K562 (cell line): ENCODE data around the gene UBE2B. TPM values are rescaled to one million over a fixed set of nuclear protein-coding genes. Genes with fewer than 3 reads are reported as not detected.

ENCODE experiments used
- CBFA2T2 ChIP-seq: fragments of 450-650 bp; conservative IDR thresholded peaks from 2 replicates; pipeline ENCODE4 v1.6.1; 2017; ENCODE audit warnings: mild to moderate bottlenecking
- DMBX1 ChIP-seq: fragments of 250-450 bp; sonication (Bioruptor Pico); IDR thresholded peaks from 2 replicates; pipeline ENCODE4 v1.8.0; 2022; ENCODE audit warnings: inconsistent platforms, mild to moderate bottlenecking, moderate library complexity, borderline replicate concordance
- EP300 ChIP-seq: IDR thresholded peaks from 2 replicates; pipeline ENCODE4 v1.6.1; 2012; ENCODE audit warnings: low read length, improper control_type of control experiment
- FIP1L1 ChIP-seq: fragments of 200-400 bp; formaldehyde crosslinking; IDR thresholded peaks from 2 replicates; pipeline ENCODE4 v1.6.1; 2018; ENCODE audit warnings: mild to moderate bottlenecking, low read depth, low read length; ENCODE audit not compliant: poor library complexity, severe bottlenecking
- FUS ChIP-seq: fragments of 200-400 bp; formaldehyde crosslinking; optimal IDR thresholded peaks from 2 replicates; pipeline ENCODE3; 2017; ENCODE audit warnings: low read depth, low read length
- GTF2F1 ChIP-seq: IDR thresholded peaks from 2 replicates; pipeline ENCODE4 v1.6.1; 2011; ENCODE audit warnings: low read depth, low read length, improper control_type of control experiment
- HDAC2 ChIP-seq: fragments of 450-650 bp; IDR thresholded peaks from 2 replicates; pipeline ENCODE4 v1.6.1; 2016; ENCODE audit warnings: mild to moderate bottlenecking
- KDM1A ChIP-seq, 2 experiments: fragments of 450-650 bp; IDR thresholded peaks; 2 replicates each; pipeline ENCODE4 v1.6.1; 2016; ENCODE audit warnings: mild to moderate bottlenecking in 2 of 2
- L3MBTL2 ChIP-seq: fragments of 450-650 bp; IDR thresholded peaks from 2 replicates; pipeline ENCODE4 v1.6.1; 2016; ENCODE audit warnings: mild to moderate bottlenecking, moderate library complexity
- MBD2 ChIP-seq: sonication (generic); IDR thresholded peaks from 2 replicates; pipeline ENCODE4 v1.6.1; 2016; ENCODE audit warnings: low read depth, borderline replicate concordance
- MECOM ChIP-seq: fragments of 250-450 bp; sonication (Bioruptor Pico); IDR thresholded peaks from 2 replicates; pipeline ENCODE4 v1.8.0; 2022; ENCODE audit warnings: inconsistent platforms
- NCOR1 ChIP-seq: fragments of 450-650 bp; IDR thresholded peaks from 2 replicates; pipeline ENCODE4 v1.6.1; 2016; ENCODE audit warnings: mild to moderate bottlenecking, moderate library complexity
- NFIC ChIP-seq: fragments of 450-650 bp; IDR thresholded peaks from 2 replicates; pipeline ENCODE4 v1.6.1; 2017; ENCODE audit warnings: mild to moderate bottlenecking, inconsistent platforms
- PCBP1 ChIP-seq: fragments of 200-400 bp; formaldehyde crosslinking; IDR thresholded peaks from 2 replicates; pipeline ENCODE4 v1.6.1; 2018; ENCODE audit warnings: mild to moderate bottlenecking, low read depth, low read length; ENCODE audit not compliant: poor library complexity, severe bottlenecking
- SAFB2 ChIP-seq: fragments of 200-400 bp; formaldehyde crosslinking; IDR thresholded peaks from 2 replicates; pipeline ENCODE4 v1.6.1; 2018; ENCODE audit warnings: borderline replicate concordance, low read length, low read depth, moderate library complexity; ENCODE audit not compliant: severe bottlenecking
- SRSF9 ChIP-seq: fragments of 200-400 bp; formaldehyde crosslinking; IDR thresholded peaks from 2 replicates; pipeline ENCODE4 v1.6.1; 2017; ENCODE audit warnings: low read depth, low read length, borderline replicate concordance
- TAF9B ChIP-seq: fragments of 450-650 bp; IDR thresholded peaks from 2 replicates; pipeline ENCODE4 v1.6.1; 2018; ENCODE audit warnings: mild to moderate bottlenecking; ENCODE audit not compliant: partially characterized antibody
- ZFP1 ChIP-seq: fragments of 450-650 bp; formaldehyde crosslinking; IDR thresholded peaks from 2 replicates; pipeline ENCODE4 v1.4.0; 2020; ENCODE audit warnings: mild to moderate bottlenecking, mixed read lengths
- ZKSCAN3 ChIP-seq: fragments of 250-450 bp; sonication (Bioruptor Pico); IDR thresholded peaks from 2 replicates; pipeline ENCODE4 v1.4.0; 2020
- ZNF175 ChIP-seq: fragments of 200-800 bp; sonication (Bioruptor generic); IDR thresholded peaks from 2 replicates; pipeline ENCODE4 v1.6.1; 2016; ENCODE audit warnings: low read depth, mild to moderate bottlenecking, missing genetic modification characterization, missing compliant biosample characterization
- ZNF224 ChIP-seq: sonication (generic); formaldehyde crosslinking; IDR thresholded peaks from 2 replicates; pipeline ENCODE4 v1.8.0; 2022; ENCODE audit warnings: mild to moderate bottlenecking, missing genetic modification reagents
- polyA plus RNA-seq, 8 experiments: library from polyadenylated mRNA; depleted of rRNA in 4 of 8; stranded (reverse) in 5 of 8; unstranded in 3 of 8; fragments of >200 nt; fragmentation: Nextera tagmentation in 2 of 8; fragmentation: Illumina TruSeq in 1 of 8; extraction: Ambion mirVana in 2 of 8; extraction: Trizol in 1 of 8; gene quantifications; 2 replicates each; pipeline versions ENCODE4 v1.2.1 to v1.2.3, GENCODE V29; 2011 to 2014; ENCODE audit warnings: inconsistent platforms in 1 of 8, missing spikeins in 1 of 8
- total RNA-seq, 7 experiments: library from RNA; depleted of rRNA in 6 of 7; stranded (reverse); fragments of >200 nt in 6 of 7; fragmentation: Illumina TruSeq in 2 of 7; extraction: Trizol in 2 of 7; gene quantifications; 2 replicates each; pipeline versions ENCODE4 v1.2.1 to v1.2.3, GENCODE V29; 2011 to 2021; ENCODE audit warnings: low replicate concordance in 1 of 7
- TF ChIP-seq, protein P1 (sequence below), 2 experiments: fragments of 200-800 bp in 1 of 2; sonication (Bioruptor generic) in 1 of 2; sonication (generic) in 1 of 2; formaldehyde crosslinking in 1 of 2; IDR thresholded peaks in 1 of 2; conservative IDR thresholded peaks in 1 of 2; 2 replicates each; pipeline versions ENCODE4 v1.5.0 to v1.6.1; 2016 to 2020; ENCODE audit warnings: missing compliant biosample characterization in 1 of 2, missing genetic modification characterization in 1 of 2, missing genetic modification reagents in 1 of 2
- TF ChIP-seq, protein P2 (sequence below): sonication (generic); formaldehyde crosslinking; IDR thresholded peaks from 2 replicates; pipeline ENCODE4 v1.8.0; 2022; ENCODE audit warnings: missing genetic modification reagents, mild to moderate bottlenecking, moderate library complexity, borderline replicate concordance
- TF ChIP-seq, protein P3 (sequence below): fragments of 450-650 bp; formaldehyde crosslinking; IDR thresholded peaks from 2 replicates; pipeline ENCODE4 v1.4.0; 2020; ENCODE audit warnings: mild to moderate bottlenecking, moderate library complexity

UBE2B gene
- total and polyA plus RNA-seq, 9 of the 15 experiments (the other 6 are each of a cell fraction or from before 2014, with no cell fraction given): 13.1 to 198 (median 75.5) TPM

DNA sequence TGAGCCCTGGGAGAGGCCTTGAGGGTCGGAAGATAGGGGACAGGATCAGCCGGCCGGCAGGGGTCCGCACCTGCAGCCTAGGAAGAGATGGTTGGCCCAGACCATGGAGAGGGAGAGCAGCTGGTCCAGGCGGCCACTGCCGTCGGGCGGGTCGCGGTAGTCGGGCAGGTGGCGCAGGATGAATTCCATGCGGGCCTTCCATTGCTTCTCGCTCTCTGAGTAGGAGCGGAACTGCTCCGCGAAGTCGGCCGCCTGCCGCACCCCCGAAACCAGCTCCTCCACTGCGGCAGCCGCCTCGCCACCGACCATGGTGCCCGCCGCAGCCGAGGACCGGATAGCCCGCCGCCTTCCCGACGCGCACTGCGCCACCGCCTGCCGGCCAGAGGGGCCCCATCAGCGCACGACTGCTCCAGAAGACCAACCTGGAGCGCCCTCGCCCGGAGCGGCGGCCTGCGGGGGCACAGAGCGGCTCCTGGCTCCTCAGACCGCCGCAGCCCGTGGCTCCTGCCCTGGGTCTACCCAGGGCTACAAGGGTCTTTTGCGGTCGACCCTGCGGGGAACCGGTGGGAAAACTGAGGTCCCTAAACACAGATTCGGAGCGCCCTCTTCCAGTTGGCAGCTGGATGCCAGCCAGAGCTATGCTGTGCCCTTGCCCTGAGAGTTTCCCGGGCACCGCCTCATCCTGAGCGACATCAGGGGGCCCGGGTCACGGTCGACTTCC is 40.3 kb downstream of the UBE2B start, which contains the start of gene CDKN2AIPNL (continued):
- TF ChIP-seq ZFP1 (CRISPR knock-in tag) (no peak), EP300 (peak; percentile 41; the same call in 1 of the 2 replicates), KDM1A (IDR thresholded peaks at IDR 0.05) (no peak), ZNF224 (peak; percentile 17; the same call in 1 of the 2 replicates), L3MBTL2 (peak; percentile 89), HDAC2 (peak; percentile 48; the same call in 1 of the 2 replicates), FIP1L1 (peak; percentile 77), MBD2 (peak; percentile 54; the same call in 1 of the 2 replicates), ZKSCAN3 (no peak), TAF9B (peak; percentile 89), GTF2F1 (peak; percentile 58; the same call in 1 of the 2 replicates), DMBX1 (peak; percentile 74; the same call in 1 of the 2 replicates), PCBP1 (peak; percentile 69), FUS (peak; percentile 47), ZNF175 (CRISPR knock-in tag) (no peak), NFIC (peak; percentile 72), MECOM (CRISPR knock-in tag) (peak; percentile 9; the same call in 1 of the 2 replicates), NCOR1 (peak; percentile 31; the same call in 1 of the 2 replicates), CBFA2T2 (no peak), SRSF9 (no peak), SAFB2 (no peak)
- TF ChIP-seq, protein P1, sequence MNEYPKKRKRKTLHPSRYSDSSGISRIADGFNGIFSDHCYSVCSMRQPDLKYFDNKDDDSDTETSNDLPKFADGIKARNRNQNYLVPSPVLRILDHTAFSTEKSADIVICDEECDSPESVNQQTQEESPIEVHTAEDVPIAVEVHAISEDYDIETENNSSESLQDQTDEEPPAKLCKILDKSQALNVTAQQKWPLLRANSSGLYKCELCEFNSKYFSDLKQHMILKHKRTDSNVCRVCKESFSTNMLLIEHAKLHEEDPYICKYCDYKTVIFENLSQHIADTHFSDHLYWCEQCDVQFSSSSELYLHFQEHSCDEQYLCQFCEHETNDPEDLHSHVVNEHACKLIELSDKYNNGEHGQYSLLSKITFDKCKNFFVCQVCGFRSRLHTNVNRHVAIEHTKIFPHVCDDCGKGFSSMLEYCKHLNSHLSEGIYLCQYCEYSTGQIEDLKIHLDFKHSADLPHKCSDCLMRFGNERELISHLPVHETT (CRISPR knock-in tag; conservative IDR thresholded peaks at IDR 0.05 in 1 of 2, IDR thresholded peaks at IDR 0.05 in 1 of 2): peak in 1 of 2 experiments; percentile 88; a peak in 2 of 4 replicates
- TF ChIP-seq, protein P2, sequence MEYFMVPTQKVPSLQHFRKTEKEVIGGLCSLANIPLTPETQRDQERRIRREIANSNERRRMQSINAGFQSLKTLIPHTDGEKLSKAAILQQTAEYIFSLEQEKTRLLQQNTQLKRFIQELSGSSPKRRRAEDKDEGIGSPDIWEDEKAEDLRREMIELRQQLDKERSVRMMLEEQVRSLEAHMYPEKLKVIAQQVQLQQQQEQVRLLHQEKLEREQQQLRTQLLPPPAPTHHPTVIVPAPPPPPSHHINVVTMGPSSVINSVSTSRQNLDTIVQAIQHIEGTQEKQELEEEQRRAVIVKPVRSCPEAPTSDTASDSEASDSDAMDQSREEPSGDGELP (CRISPR knock-in tag): peak; percentile 91; the same call in 1 of the 2 replicates
- TF ChIP-seq, protein P3, sequence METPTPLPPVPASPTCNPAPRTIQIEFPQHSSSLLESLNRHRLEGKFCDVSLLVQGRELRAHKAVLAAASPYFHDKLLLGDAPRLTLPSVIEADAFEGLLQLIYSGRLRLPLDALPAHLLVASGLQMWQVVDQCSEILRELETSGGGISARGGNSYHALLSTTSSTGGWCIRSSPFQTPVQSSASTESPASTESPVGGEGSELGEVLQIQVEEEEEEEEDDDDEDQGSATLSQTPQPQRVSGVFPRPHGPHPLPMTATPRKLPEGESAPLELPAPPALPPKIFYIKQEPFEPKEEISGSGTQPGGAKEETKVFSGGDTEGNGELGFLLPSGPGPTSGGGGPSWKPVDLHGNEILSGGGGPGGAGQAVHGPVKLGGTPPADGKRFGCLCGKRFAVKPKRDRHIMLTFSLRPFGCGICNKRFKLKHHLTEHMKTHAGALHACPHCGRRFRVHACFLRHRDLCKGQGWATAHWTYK: peak; percentile 41; the same call in 1 of the 2 replicates
